HepG2 (cell line): ENCODE measurements around the gene LAMTOR3. TPM values are rescaled to one million over a fixed set of nuclear protein-coding genes. Genes with fewer than 3 reads are reported as not detected.

Experiments used
- NFAT5 ChIP-seq: sonication (generic); formaldehyde crosslinking; IDR thresholded peaks from 2 replicates; pipeline ENCODE4 v1.4.0; 2020; ENCODE audit warnings: missing genetic modification reagents
- REST ChIP-seq, 2 experiments: IDR thresholded peaks; 2 replicates each; pipeline ENCODE4 v1.6.1; 2011 to 2012; ENCODE audit warnings: low read length in 2 of 2, borderline replicate concordance in 1 of 2, low read depth in 1 of 2, mild to moderate bottlenecking in 1 of 2, moderate library complexity in 1 of 2
- SATB2 ChIP-seq: sonication (generic); formaldehyde crosslinking; IDR thresholded peaks from 2 replicates; pipeline ENCODE4 v1.5.0; 2020; ENCODE audit warnings: missing genetic modification reagents
- SOX13 ChIP-seq, 3 experiments: fragments of 450-650 bp in 1 of 3; sonication (generic) in 1 of 3; formaldehyde crosslinking in 1 of 3; IDR thresholded peaks in 2 of 3; conservative IDR thresholded peaks in 1 of 3; 2 replicates each; pipeline versions ENCODE4 v1.5.0 to v1.6.1; 2016 to 2020; ENCODE audit warnings: antibody characterized with exemption in 1 of 3, mild to moderate bottlenecking in 1 of 3, missing compliant biosample characterization in 1 of 3, missing genetic modification reagents in 1 of 3, moderate library complexity in 1 of 3
- SP5 ChIP-seq: IDR thresholded peaks from 2 replicates; pipeline ENCODE4 v1.6.1; 2016; ENCODE audit warnings: low read depth, borderline replicate concordance
- STAG1 ChIP-seq: sonication (generic); formaldehyde crosslinking; IDR thresholded peaks from 2 replicates; pipeline ENCODE4 v1.4.0; 2020; ENCODE audit warnings: missing genetic modification reagents
- THYN1 ChIP-seq: sonication (generic); formaldehyde crosslinking; IDR thresholded peaks from 2 replicates; pipeline ENCODE4 v1.8.1; 2023; ENCODE audit warnings: low read depth, mild to moderate bottlenecking, moderate library complexity, missing genetic modification reagents, borderline replicate concordance
- ZNF124 ChIP-seq: sonication (generic); formaldehyde crosslinking; IDR thresholded peaks from 2 replicates; pipeline ENCODE4 v1.4.0; 2020; ENCODE audit warnings: missing genetic modification reagents
- ZNF597 ChIP-seq: sonication (generic); formaldehyde crosslinking; IDR thresholded peaks from 2 replicates; pipeline ENCODE4 v1.5.0; 2020; ENCODE audit warnings: missing genetic modification reagents
- polyA plus RNA-seq, 8 experiments: library from polyadenylated mRNA; depleted of rRNA in 3 of 8; stranded (reverse) in 7 of 8; unstranded in 1 of 8; fragments of >200 nt; fragmentation: Illumina TruSeq in 4 of 8; extraction: Trizol in 4 of 8; gene quantifications; 2 replicates each; pipeline versions ENCODE4 v1.2.1 to v1.2.3, GENCODE V29; 2011 to 2016; ENCODE audit warnings: low read depth in 4 of 8, missing spikeins in 1 of 8, mixed read lengths in 1 of 8; ENCODE audit not compliant: insufficient read depth in 1 of 8
- total RNA-seq, 5 experiments: library from RNA; depleted of rRNA; stranded (reverse); fragments of >200 nt; fragmentation: Illumina TruSeq; extraction: Trizol; gene quantifications; 2 replicates each; pipeline ENCODE4 v1.2.3, GENCODE V29; 2016; ENCODE audit warnings: low read depth in 1 of 5
- TF ChIP-seq, protein P1 (sequence below): sonication (generic); formaldehyde crosslinking; IDR thresholded peaks from 2 replicates; pipeline ENCODE4 v1.4.0; 2020; ENCODE audit warnings: missing genetic modification reagents, borderline replicate concordance
- TF ChIP-seq, protein P2 (sequence below): sonication (generic); formaldehyde crosslinking; IDR thresholded peaks from 2 replicates; pipeline ENCODE4 v1.9.0; 2021; ENCODE audit warnings: missing genetic modification reagents, borderline replicate concordance

Gene LAMTOR3
- total and polyA plus RNA-seq, 2 of the 13 experiments (the other 11 are each of a cell fraction or from before 2014, with no cell fraction given), result 47.6 to 49.1 TPM

DNA sequence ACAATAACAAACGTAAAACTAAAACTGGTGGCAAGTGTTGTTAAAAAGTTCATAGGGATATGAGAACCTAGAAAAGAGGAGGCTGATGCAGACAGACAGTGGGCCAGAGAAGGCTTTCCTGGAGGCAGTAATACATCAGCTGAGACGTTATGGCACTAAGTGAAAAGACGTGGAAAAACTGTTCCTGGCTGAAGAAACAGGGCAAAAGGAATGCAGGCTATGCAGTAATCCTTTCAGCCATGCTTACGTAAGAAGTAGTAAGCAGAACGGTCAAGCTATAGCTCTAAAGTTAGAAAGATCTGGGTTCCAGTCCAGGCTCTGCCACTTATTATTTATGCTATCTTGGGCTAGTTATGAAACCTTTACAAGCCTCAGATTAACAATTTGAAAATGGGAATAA is 6.4 kb downstream of the LAMTOR3 start (continued):
- TF ChIP-seq, protein P1, sequence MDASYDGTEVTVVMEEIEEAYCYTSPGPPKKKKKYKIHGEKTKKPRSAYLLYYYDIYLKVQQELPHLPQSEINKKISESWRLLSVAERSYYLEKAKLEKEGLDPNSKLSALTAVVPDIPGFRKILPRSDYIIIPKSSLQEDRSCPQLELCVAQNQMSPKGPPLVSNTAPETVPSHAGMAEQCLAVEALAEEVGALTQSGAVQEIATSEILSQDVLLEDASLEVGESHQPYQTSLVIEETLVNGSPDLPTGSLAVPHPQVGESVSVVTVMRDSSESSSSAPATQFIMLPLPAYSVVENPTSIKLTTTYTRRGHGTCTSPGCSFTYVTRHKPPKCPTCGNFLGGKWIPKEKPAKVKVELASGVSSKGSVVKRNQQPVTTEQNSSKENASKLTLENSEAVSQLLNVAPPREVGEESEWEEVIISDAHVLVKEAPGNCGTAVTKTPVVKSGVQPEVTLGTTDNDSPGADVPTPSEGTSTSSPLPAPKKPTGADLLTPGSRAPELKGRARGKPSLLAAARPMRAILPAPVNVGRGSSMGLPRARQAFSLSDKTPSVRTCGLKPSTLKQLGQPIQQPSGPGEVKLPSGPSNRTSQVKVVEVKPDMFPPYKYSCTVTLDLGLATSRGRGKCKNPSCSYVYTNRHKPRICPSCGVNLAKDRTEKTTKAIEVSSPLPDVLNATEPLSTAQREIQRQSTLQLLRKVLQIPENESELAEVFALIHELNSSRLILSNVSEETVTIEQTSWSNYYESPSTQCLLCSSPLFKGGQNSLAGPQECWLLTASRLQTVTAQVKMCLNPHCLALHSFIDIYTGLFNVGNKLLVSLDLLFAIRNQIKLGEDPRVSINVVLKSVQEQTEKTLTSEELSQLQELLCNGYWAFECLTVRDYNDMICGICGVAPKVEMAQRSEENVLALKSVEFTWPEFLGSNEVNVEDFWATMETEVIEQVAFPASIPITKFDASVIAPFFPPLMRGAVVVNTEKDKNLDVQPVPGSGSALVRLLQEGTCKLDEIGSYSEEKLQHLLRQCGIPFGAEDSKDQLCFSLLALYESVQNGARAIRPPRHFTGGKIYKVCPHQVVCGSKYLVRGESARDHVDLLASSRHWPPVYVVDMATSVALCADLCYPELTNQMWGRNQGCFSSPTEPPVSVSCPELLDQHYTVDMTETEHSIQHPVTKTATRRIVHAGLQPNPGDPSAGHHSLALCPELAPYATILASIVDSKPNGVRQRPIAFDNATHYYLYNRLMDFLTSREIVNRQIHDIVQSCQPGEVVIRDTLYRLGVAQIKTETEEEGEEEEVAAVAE (CRISPR knock-in tag), result no peak
- TF ChIP-seq THYN1 (CRISPR knock-in tag) (no peak), ZNF597 (no peak), SOX13 (IDR thresholded peaks at IDR 0.05) (no peak), SOX13 (CRISPR knock-in tag; conservative IDR thresholded peaks at IDR 0.05 in 1 of 2, IDR thresholded peaks at IDR 0.05 in 1 of 2) (no peak), SP5 (CRISPR knock-in tag) (no peak), STAG1 (CRISPR knock-in tag) (no peak), NFAT5 (CRISPR knock-in tag) (no peak), REST (IDR thresholded peaks at IDR 0.05; ENCODE audit: borderline replicate concordance in 1 of 2, low read depth in 1 of 2, low read length in 2 of 2) (no peak), ZNF124 (CRISPR knock-in tag) (no peak), SATB2 (no peak)
- TF ChIP-seq, protein P2, sequence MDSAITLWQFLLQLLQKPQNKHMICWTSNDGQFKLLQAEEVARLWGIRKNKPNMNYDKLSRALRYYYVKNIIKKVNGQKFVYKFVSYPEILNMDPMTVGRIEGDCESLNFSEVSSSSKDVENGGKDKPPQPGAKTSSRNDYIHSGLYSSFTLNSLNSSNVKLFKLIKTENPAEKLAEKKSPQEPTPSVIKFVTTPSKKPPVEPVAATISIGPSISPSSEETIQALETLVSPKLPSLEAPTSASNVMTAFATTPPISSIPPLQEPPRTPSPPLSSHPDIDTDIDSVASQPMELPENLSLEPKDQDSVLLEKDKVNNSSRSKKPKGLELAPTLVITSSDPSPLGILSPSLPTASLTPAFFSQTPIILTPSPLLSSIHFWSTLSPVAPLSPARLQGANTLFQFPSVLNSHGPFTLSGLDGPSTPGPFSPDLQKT, result no peak
